HG03342 (cell line): ENCODE data around the gene PRRT3.

Experiments
- ATAC-seq: cut with Tn5 transposase; IDR thresholded peaks from one replicate; pipeline ENCODE4 v1.9.1; 2021; ENCODE audit warnings: mild to moderate bottlenecking, moderate library complexity; ENCODE audit not compliant: unreplicated experiment

The PRRT3 gene

GRCh38 chr3:9951962-9952805, at the start of gene PRRT3:
TSS of gene PRRT3 (minus strand) at chr3:9952408. CDS start at chr3:9950115, 2,293 bp downstream.
- peak; percentile 76 for ATAC-seq

DNA sequence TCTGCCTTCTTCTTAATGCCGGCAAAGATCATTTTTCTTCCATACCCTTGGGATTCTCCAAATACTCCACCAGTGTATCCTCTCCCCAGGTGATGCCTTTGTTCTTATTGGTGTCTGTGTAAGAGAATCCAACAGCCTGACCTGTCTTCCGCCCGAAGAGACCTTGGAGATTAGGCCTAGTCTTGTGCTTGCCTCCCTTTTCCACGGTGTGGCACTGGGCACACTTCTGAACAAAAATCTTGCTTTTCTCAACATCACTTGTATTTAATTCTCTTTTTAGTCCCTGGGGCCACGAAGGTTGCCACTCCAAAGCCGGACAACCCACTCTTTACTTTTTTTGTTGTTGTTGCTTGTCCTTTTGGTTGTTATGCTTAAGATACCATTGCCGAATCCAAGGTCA, 48.5 kb upstream of the PRRT3 start:
- ATAC-seq = no peak

DNA sequence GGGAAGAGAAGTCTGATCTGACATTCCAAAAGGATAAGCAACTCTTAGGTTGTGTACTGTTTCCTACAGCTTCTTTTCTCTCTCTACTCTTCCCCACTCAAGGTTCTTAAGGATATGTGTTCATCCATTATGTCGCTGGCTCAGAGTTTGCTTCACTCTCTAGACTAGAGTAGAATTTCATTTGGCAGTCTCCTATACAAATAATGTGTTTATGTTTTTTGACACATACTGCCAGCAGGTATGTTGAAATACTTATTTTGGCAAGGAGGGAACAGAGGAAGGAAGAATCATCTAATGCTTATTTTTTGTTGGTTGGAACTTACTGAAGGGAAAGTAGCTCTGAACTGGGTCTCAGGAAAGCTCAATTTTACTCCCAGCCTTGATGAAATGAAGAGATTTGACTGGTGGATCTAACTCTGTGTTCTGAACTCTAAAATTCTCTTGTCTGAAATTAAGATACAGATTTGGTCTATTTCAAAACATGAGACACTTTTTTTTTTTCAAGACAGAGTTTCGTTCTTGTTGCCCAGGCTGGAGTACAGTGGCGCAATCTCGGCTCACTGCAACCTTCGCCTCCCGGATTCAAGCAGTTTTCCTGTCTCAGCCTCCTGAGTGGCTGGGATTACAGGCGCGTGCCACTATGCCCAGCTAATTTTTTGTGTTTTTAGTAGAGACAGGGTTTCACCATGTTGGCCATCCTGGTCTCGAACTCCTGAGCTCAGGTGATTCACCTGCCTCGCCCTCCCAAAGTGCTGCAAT, 42.1 kb upstream of the PRRT3 start:
- no peak for ATAC-seq

DNA sequence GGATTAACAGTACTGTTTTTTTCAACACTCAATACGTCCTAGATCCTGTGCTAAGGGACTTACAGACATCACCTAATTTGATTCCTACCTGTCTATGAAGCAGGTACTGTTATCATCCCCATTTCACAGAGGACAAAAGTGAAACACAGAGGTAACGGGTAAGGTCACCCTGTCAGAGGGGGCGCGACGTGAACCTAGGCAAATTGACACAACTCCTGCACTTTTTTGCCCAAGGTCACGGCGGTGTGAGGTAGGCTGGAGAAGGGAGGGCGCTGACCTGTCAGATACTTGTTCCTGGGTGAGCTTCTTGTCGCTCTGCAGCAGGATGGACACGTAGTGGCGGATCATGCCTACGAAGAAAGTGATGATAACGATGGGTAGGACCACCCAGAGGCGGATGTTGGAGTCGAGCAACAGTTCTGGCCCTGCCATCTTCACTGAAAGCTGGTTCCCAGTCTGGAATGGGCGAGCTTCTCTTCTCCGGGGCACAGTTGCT, 34.1 kb upstream of the PRRT3 start:
- peak; percentile 36 for ATAC-seq

GRCh38 chr3:9980251-9980650, 28.0 kb upstream of the PRRT3 start:
- ATAC-seq = no peak

GRCh38 chr3:9978710-9979305, 26.6 kb upstream of the PRRT3 start:
- no peak for ATAC-seq

GRCh38 chr3:9976721-9977709, 24.8 kb upstream of the PRRT3 start:
- no peak for ATAC-seq

GRCh38 chr3:9970020-9970652, 17.9 kb upstream of the PRRT3 start:
- no peak for ATAC-seq

DNA sequence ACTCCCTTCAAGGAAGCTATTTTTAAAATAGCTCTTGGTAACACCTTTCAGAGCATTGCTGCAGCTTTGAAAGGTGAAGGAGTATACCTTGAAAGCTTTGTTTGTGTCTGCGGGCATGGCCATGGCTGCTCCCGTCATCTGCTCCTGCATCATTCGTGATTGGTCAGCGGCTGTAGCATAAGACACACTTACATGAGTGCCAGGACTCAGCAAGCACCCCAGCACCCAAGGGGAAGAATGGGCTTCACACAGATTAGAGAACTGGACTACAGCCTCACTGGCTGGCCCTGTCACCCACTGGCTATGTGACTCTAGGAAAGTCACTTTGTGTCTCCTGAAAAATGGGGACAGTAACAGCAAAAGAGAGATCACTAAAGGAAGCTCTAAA, 17.4 kb upstream of the PRRT3 start:
- no peak for ATAC-seq

GRCh38 chr3:9966841-9967240, 14.6 kb upstream of the PRRT3 start:
- ATAC-seq = no peak

DNA sequence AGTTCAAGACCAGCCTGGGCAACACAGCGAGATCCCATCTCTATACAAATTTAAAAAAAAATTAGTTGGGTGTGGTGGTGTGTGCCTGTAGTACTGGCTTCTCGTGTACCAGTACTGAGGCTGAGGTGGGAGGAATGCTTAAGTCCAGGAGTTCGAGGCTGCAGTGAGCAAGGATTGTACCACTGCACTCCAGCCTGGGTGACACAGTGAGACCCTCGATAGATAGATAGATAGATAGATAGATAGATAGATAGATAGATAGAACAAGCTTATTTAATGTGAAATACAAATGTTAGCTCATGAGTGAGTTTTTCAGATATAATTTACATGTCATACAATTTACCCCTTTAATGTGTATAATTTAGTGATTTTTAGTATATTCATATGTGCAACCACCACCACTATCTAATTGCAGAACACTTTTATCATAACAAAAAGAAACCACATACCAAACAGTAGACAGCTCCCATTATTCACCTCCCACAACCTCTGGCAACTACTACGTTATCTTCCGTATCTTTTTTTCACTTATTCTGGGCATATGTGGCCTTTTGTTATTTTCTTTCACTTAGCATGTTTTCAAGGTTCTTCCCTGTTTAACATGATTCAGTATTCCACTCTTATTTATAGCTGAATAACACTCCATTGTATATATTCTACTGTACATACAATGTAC, 13.1 kb upstream of the PRRT3 start:
- no peak for ATAC-seq

DNA sequence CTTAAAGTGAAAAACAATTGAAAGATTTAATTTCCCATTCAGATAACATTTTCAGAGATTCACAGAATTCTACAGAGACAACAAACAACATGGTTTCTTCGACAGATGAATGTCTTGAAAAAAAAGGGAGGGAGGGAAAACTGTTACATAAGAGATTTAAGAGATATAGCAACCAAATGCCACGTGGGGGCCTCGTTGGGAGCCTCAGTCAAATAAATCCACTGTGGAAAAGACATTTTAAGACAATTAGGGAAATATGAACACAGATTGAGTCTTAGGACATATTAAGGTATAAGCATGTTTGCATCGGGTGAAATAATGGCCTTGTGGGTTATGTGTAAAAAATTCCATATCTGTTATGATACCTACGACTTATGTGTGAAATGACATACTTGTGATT, 5.0 kb upstream of the PRRT3 start:
- no peak for ATAC-seq

GRCh38 chr3:9955611-9956352, 3.6 kb upstream of the PRRT3 start:
- ATAC-seq = no peak

- no peak for ATAC-seq
Measured at GRCh38 chr3:9955067-9955502, 2.9 kb upstream of the PRRT3 start.

GRCh38 chr3:9951598-9951961, 628 bp downstream of the PRRT3 start:
- no peak for ATAC-seq

- ATAC-seq = no peak
Measured at GRCh38 chr3:9951126-9951525, 1.1 kb downstream of the PRRT3 start.

DNA sequence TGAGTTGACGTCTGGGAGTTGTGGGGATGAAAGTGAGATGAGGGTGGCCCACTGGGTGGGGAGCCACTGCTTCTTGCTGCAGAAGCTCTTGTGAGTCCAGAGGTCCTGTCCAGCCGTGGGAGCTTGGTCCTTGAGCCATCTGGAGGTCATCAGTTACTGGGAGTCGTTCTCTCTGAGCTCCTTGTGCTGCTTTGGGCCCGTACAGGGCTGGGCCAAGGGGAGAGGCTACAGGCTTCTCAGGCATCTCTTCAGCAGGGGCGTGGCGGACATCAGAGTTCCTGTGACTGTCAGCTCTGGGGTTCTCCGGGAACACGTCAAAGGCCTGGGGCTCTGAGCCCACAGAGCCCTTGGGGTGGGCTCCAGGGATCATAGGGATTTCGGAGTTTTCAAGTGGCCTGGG, 2.6 kb downstream of the PRRT3 start:
- ATAC-seq = no peak

DNA sequence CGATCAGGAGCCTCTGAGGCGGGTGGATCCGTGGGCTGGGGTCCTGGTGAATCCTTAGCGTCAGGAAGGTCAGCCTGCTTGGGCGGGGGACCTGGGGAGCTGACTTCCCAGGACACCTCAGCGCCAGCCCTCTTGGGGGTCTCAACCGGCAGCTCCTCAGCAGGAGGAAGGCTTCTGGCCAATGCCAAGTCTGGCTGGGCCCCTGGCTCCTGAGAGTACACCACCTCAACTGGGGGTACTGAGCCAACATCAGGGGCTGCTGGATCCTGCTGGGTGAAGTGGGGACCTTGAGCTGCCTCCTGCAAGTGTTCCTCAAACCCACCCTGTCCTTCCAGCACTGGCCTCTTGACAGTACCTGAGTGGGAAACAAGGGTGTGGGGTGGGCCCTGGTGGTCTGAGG, 3.1 kb downstream of the PRRT3 start:
- ATAC-seq = no peak

DNA sequence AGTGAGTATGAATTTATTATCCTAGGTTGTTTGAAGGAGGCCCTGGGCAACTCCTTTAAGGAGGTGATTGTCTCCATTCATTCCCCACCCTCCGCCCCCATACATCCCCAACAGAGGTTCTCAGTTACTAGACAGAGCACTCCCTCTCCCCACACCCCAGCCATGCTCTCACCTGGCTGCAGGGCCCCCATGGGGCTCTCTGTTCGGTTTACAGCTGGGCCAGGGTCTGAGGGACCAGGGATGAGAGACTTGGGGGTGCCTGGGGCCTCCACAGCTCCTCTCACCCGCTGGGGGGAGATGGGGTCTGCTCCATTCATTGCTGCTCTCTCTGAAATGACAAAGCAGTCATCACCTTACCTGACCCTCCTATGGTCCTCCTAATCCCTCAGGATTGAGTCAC, 3.6 kb downstream of the PRRT3 start:
- no peak for ATAC-seq
